GM21447 (cell line): ENCODE results near the gene MAS1.
A peak's percentile ranks its signal among the peaks of the same experiment; 100 is the strongest.

Experiments used
- ATAC-seq: cut with Tn5 transposase; IDR thresholded peaks from one replicate; pipeline ENCODE4 v1.9.1; 2021; ENCODE audit not compliant: unreplicated experiment

The MAS1 gene

GRCh38 chr6:159879856-159880255, 10.9 kb upstream of the MAS1 start:
- ATAC-seq: no peak

DNA sequence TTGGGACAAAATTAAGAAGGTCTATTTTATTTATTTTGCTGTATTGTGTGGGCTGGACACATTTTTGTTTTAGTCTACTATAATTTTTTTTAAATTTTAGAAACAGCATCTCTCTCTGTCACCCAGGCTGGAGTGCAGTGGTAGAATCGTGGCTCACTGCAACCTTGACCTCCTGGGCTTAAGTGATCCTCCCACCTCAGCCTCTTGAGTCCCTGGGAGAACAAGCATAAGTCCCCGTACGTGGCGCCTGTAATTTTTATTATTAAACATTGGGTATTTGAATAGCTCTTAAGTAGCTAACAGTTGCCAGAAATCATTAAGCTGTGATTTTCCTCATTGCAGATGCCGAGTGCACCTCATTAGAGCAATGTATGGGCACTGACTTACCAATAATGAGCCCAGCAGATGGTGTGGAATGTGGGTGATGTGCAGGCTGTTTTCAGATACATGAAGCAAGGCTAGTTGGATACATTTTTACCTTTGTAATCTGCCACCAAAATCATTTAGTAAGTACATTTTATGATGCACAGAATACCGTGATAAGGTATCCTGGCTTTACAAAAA, 10.3 kb upstream of the MAS1 start:
- ATAC-seq: no peak

DNA sequence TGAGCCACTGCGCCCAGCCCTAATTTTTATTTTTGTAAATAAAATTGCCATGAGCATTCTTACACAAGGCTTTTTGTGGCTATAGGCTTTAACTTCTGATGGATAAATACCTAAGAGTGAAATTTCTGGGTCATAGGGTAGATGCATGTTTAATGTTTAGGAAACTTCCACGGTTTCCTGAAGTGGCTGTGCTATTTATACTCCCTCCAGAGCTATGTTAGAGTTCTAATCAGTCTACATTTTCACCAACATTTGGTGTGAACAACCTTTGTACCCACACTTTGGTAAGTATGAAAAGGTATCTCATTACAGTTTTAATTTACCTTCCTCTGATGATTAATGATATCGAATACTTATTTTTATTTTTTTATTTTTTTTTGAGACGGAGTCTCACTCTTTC, 6.1 kb upstream of the MAS1 start:
- no peak for ATAC-seq

GRCh38 chr6:159886270-159886669, 4.5 kb upstream of the MAS1 start:
- ATAC-seq: no peak

GRCh38 chr6:159887146-159887545, 3.6 kb upstream of the MAS1 start:
- no peak for ATAC-seq

DNA sequence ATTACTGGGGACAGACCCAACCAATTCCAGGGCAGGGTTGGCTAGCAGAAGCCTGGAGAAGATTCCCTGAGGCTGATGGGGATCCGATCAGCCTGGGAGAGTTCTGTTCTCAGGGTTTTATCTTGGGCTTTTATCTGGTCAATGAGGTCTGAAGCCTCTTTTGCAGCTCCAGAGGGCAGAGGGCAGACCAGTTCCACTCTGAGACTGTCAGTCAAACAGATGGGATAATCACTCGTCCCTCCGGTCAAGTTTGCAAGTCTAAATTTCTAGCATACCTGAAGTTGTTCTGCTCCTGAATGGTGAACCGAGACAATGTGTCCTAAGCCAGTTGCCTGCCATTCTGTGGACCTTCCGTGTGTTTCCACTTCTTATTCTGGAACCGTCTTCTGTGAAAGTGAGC, 3.0 kb upstream of the MAS1 start:
- no peak for ATAC-seq

DNA sequence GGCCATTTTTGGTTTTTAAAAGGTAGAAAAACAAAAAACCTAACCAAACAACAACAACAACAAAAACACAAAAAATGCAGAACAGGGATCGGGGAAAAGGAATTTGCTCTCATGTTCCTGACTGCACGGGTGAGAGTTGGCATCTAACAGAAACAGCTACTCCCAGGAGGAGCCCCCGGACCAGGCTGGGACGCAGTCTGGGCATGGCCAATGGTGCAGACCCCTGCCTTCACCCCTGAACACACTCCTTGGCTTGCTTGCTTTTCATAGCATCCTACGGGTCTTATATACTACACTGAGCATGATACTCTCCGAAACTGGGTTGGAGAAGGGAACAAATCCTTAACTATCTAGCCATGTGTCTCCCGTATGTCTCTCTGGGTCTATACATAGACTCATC, 587 bp upstream of the MAS1 start:
- ATAC-seq: no peak

DNA sequence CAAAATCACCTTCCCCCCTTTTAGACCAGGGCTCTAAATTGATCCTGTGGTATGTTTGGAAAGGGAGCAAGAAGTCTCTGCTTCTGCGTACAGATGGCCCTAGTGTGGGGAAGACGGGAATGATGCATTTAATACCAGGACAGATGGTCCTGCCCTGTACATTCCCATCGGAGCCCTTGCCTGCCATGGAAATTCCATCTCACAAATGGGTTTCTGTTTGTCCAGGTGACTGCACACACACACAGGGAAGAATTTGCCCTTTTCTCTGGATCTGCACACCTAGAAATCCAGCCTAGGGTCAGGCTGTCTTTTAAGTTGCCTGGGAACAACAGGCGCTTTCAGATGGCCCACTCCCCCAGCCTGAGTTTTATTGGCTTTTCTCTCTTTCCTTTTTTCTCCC, 1.3 kb downstream of the MAS1 start:
- ATAC-seq: no peak

DNA sequence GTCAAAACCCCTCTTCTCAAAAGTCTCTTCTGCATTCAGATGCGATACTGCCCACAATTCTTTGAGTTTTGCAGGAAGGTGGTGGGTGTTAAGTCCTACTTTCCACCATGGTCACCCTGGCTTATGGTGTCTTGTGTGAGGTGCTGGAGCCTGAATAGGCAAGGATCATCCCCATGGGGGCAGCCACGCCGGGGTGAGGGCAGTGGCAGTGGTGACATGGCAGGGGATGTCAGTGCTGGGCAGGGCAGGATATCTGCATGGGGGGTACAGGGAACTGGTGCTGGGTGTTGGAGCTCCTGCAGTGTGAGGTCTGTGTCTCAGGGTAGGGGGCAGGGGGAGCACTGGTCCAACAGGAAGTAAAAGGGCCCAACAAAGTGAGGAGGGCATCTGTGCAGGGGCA, 2.3 kb downstream of the MAS1 start:
- ATAC-seq: no peak

DNA sequence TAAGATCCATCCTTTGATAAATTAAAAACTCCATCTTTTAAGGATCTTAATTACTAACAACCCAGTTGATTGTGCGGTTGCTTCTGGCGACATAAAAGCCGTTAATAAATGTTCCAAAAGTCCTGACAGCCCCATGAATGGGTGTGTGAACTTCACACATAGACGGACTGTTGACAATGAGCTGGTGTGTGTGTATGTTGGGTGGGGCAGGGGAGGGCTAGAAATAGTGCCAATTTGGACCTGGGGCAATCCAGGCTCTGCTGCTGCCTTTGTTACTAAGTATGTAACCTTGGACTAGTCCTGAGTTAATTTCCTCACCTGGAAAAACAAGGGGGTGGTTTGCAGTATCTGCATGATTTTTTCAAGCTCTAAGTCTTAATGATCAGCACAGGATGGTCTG, 4.2 kb downstream of the MAS1 start:
- ATAC-seq: no peak

- ATAC-seq: no peak
Measured at GRCh38 chr6:159897603-159898002, 6.8 kb downstream of the MAS1 start.

- no peak for ATAC-seq
Measured at GRCh38 chr6:159898519-159898918, 7.7 kb downstream of the MAS1 start.

- no peak for ATAC-seq
Measured at GRCh38 chr6:159899994-159900745, 9.4 kb downstream of the MAS1 start.

GRCh38 chr6:159902620-159903019, 11.8 kb downstream of the MAS1 start:
- no peak for ATAC-seq

GRCh38 chr6:159904497-159904911, 13.7 kb downstream of the MAS1 start:
- no peak for ATAC-seq

DNA sequence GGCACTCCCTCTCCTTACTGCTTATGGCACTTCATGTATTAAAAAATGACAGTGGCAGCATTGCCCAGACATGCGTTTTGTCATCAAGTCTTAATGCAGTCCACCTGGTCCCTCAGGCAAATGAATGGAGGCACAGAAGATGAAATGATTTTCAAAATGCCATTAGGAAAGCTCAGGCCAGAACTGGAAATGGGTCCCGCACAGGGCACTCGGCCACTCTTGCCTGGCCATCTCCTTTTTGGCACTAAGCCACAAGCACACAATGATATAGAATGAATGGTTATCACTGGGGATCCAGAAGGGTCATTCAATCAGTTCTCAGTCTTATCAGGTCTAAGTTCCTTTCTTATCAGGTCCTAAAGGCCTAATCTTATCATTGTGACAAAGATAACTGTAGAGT, 15.6 kb downstream of the MAS1 start:
- no peak for ATAC-seq

DNA sequence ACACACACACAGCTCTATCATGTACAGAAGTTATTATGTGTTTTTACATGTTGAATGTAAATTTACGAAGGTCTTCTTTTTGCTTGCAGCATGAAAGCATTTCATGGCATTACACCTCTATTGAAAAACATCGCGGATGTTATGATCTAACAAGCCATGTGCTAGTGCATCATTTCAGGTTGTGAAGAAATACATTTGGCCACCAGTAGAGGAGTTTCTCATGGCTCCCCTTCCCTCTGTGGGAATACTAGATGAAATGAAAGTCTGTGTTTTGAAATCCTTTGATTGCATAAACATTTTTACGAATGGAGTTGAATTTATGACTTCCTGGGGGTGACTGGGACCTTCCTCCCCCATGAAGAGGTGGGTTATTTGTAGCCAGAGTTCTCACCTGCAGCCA, 17.7 kb downstream of the MAS1 start:
- ATAC-seq: no peak

DNA sequence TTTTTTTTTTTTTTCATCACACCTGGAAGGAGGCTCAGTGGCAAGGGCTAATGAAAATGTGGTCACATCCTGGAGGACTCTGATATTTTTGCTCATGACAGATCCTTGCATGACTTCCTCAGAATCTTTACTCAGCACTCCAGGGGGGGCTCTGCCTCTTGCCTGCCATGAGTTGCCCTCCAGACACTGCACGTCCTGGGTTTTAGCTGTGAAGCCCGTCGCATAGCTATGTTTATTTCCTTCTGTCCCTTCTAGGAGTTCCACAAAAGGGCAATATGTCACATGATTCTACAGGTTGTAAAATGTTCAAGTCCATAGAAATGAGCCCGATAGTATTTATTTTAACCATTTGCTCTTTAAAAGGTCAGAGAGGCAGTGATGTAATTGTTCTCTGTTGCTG, 18.2 kb downstream of the MAS1 start:
- ATAC-seq: no peak

DNA sequence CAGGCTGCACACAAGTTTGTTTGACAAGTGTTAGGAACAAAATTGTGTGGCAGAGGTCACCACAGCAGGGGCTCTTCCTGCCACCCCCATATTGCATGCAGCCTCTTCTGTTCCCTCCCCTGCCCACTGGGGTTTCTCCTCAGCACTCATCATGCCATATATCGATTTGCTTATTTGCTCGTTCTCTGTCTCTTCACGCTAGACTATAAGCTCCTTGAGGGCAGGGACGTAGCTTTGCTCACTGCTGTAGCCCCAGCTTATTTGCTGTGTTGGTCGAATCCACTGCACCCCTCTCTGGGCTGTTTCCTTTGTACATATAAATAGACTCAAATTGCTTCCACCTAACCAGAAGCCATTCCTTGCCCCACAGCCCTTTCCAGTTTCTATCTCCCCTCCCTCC, 19.6 kb downstream of the MAS1 start:
- ATAC-seq: no peak

- no peak for ATAC-seq
Measured at GRCh38 chr6:159913375-159913774, 22.6 kb downstream of the MAS1 start.

DNA sequence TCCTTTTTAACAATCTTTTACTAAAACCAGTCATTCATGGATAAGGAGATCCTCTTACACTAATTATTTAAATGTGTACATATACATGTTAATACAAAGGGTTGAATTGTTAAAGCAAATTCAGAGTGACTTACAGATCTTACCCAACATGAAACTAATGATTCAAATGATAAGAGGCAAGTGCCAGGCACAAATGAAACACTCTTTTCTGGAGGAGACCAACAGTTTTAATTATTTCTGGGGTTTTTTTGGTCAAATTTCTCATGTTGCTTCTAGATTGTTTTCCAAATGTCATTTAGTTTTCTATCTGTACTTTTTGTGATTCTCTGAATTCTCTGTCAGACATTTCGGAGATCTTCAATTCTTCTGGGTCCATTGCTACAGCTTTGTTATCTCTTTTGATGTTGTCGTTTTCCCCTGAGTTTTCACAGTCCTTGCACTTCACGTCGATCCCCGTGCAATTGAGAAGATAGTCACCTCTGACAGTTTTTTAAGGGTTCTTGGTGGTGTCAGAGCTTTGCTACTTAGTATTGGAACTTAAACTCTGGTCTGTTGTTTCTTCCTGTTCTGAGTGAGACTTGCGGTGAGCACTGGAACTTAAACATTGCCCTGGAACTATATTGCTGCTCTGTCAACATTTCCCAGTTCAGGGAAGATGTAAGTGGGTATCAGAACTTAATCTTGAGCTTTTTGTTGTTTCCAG, 23.2 kb downstream of the MAS1 start:
- peak; percentile 69 for ATAC-seq

DNA sequence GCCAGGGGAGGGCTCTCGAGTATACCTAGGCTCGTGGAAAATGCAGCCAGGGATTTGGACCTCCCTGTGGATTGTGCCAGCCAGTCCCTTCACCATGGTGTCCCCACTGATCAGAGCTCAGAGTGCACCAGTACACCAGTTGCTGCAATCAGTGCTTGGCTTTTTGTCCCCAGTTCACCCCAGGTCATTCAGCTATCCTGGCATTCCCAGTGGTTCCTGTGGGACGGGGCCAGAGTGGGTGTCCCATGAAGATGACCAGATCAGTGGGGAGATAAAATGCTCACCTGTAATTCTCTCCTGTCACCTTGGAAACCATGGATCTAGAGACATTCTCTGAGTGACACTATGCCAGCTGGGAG, 23.8 kb downstream of the MAS1 start:
- ATAC-seq: no peak

- no peak for ATAC-seq
Measured at GRCh38 chr6:159915397-159915796, 24.6 kb downstream of the MAS1 start.
